Lower lobe of right lung (tissue), 2 donors: ENCODE measurements around the gene SPEM2. TPM values are rescaled to one million over a fixed set of nuclear protein-coding genes. Genes with fewer than 3 reads are reported as not detected.
A peak's percentile ranks its signal among the peaks of the same experiment; 100 is the strongest.

Experiments used
- ATAC-seq, 2 donors: fragments of 200-7000 bp; cut with Tn5 transposase; one replicate each; pipeline ENCODE4 v1.9.1; 2020 to 2022; ENCODE audit warnings: mild to moderate bottlenecking in 2 of 2, moderate library complexity in 2 of 2
- DNase-seq: peaks from one replicate; pipeline ENCODE4 v3.0.0-alpha.2; 2020
- H3K27ac ChIP-seq: fragments of 200-600 bp; one replicate; pipeline ENCODE4 v1.8.0; 2022
- H3K27me3 ChIP-seq: fragments of 200-600 bp; one replicate; pipeline ENCODE4 v1.8.0; 2022; ENCODE audit warnings: low read depth
- H3K36me3 ChIP-seq: fragments of 200-600 bp; one replicate; pipeline ENCODE4 v1.8.0; 2022; ENCODE audit warnings: mild to moderate bottlenecking
- H3K4me1 ChIP-seq: fragments of 200-600 bp; one replicate; pipeline ENCODE4 v1.8.0; 2022
- H3K4me3 ChIP-seq: fragments of 200-600 bp; one replicate; pipeline ENCODE4 v1.8.0; 2022; ENCODE audit warnings: mild to moderate bottlenecking
- H3K9me3 ChIP-seq: fragments of 200-600 bp; one replicate; pipeline ENCODE4 v1.8.0; 2022
- CTCF ChIP-seq: fragments of 200-600 bp; IDR thresholded peaks from one replicate; pipeline ENCODE4 v1.8.0; 2022; ENCODE audit warnings: antibody characterized with exemption, mild to moderate bottlenecking
- intact Hi-C: fragments of 100-400 bp; cut with DNase I; formaldehyde crosslinking; loops from one replicate; pipeline ENCODE4 v1.11.0; 2022
- total RNA-seq: library from RNA; stranded (reverse); fragmentation: NEBNext Ultra II Directional; extraction: Animal tissue kit (Norgen Biotek cat#: 25700); gene quantifications from one replicate; pipeline ENCODE4 v1.2.1, GENCODE V29; 2021
- donor health status: DM: no; HTN: yes; CAD: no; lungs with severe emphysema.

SPEM2 gene
- total RNA-seq, 1 donor from 2014 or later: not detected

DNA sequence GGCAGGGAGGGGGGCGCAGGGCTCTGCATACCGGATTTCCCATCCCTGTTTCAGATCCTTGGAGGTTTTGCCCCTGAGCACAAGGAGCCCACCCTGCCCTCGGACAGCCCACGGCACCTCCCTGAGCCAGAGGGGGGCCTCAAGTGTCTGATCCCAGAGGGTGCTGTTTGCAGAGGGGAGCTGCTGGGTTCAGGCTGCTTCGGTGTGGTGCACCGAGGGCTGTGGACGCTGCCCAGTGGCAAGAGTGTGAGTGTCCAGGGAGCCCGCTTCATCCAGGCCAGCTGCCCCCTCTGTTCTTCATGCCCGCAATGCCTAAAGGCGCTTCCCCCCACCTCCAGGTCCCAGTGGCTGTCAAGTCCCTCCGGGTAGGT, 42.1 kb upstream of the SPEM2 start:
- no peak for ATAC-seq
- intact Hi-C loops: no loop called here
- peaks cover 10% of the 10 kb centered on the region for H3K27me3 ChIP-seq

DNA sequence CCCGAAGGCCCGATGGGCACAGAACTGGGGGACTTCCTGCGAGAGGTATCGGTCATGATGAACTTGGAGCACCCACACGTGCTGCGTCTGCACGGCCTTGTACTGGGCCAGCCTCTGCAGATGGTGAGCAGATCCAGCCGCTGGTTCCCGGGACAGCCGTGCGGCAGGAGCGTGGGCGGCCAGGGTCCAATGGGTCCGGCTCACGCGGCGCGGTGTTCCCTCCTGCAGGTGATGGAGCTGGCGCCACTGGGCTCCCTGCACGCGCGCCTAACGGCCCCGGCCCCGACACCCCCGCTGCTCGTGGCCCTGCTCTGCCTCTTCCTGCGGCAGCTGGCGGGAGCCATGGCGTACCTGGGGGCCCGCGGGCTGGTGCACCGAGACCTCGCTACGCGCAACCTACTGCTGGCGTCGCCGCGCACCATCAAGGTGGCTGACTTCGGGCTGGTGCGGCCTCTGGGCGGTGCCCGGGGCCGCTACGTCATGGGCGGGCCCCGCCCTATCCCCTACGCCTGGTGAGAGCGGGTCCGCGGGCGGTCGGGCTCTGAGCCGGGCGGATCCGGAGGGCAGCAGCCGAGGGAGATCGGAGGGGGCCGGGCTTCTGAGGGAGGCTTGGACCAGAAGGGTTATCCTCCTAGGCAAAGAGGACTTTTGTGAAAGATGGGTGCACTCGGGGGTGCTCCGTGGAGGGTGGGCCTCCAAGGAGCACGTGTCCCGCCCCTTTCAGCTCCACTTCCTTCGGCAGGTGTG, 41.5 kb upstream of the SPEM2 start:
- DNase-seq (peak; percentile 51), ATAC-seq (peak; percentile 45 to 68)
- Histone ChIP-seq H3K9me3 (no peaks in the 10 kb centered on the region), H3K27ac (peak overlapping the region; percentile 49), H3K4me1 (peaks cover 26% of the 10 kb centered on the region), H3K27me3 (peaks cover 10% of the 10 kb centered on the region), H3K4me3 (peak overlapping the region; percentile 52), H3K36me3 (peaks cover 26% of the 10 kb centered on the region)
- TF ChIP-seq CTCF: no peak
- intact Hi-C loops: no loop called here

More for the DNA sequence above, 42.1 kb upstream of the SPEM2 start:
- DNase-seq: no peak
- TF ChIP-seq CTCF: no peak
- peak overlapping the region; percentile 49 for H3K27ac ChIP-seq
- H3K4me3 ChIP-seq: peak overlapping the region; percentile 52
- H3K4me1 ChIP-seq: peaks cover 26% of the 10 kb centered on the region
- H3K36me3 ChIP-seq: peaks cover 21% of the 10 kb centered on the region
- no peaks in the 10 kb centered on the region for H3K9me3 ChIP-seq

GRCh38 chr17:7384489-7385081, 40.8 kb upstream of the SPEM2 start:
- no peak for DNase-seq
- H3K36me3 ChIP-seq: peaks cover 33% of the 10 kb centered on the region
- peak overlapping the region; percentile 49 for H3K27ac ChIP-seq
- H3K4me3 ChIP-seq: peak overlapping the region; percentile 52
- intact Hi-C loops: no loop called here
- no peaks in the 10 kb centered on the region for H3K9me3 ChIP-seq
- peaks cover 10% of the 10 kb centered on the region for H3K27me3 ChIP-seq
- H3K4me1 ChIP-seq: peaks cover 26% of the 10 kb centered on the region
- no peak for TF ChIP-seq CTCF
- no peak for ATAC-seq

DNA sequence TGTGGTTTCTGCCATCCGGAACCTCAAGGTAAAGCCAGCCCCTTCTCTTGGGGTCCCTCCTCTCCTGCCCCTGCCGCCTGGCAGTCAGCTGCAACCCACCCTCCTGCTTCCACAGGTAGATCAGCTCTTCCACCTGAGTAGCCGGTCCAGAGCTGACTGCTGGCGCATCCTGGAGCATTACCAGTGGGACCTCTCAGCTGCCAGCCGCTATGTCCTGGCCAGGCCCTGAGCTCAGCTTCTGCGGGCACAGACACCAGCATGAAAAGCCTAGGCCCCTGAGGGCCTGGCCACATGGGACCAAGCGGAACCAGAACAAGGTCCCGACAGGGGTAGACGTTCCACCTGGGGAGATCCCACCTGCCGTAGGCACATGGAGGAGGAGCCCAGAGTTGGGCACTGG, 36.6 kb upstream of the SPEM2 start:
- no peaks in the 10 kb centered on the region for H3K27me3 ChIP-seq
- peaks cover 24% of the 10 kb centered on the region for H3K4me1 ChIP-seq
- ATAC-seq (no peak), DNase-seq (no peak)
- peaks cover 54% of the 10 kb centered on the region for H3K36me3 ChIP-seq
- TF ChIP-seq CTCF: no peak
- no peaks in the 10 kb centered on the region for H3K9me3 ChIP-seq
- H3K4me3 ChIP-seq: no peak overlapping the region
- intact Hi-C loops: no loop called here
- H3K27ac ChIP-seq: no peak overlapping the region

GRCh38 chr17:7389924-7390910, 35.2 kb upstream of the SPEM2 start:
- intact Hi-C loops: no loop called here
- no peak for TF ChIP-seq CTCF
- Histone ChIP-seq H3K9me3 (no peaks in the 10 kb centered on the region), H3K4me3 (no peak overlapping the region), H3K4me1 (peaks cover 25% of the 10 kb centered on the region), H3K27me3 (no peaks in the 10 kb centered on the region), H3K36me3 (peaks cover 48% of the 10 kb centered on the region), H3K27ac (no peak overlapping the region)
- ATAC-seq (no peak), DNase-seq (no peak)
